Cardiac fibroblast (primary cell): ENCODE results near the gene STIM1.
A peak's percentile ranks its signal among the peaks of the same experiment; 100 is the strongest.

ENCODE experiments used
- DNase-seq, 2 donors: peaks; one replicate each; pipeline versions ENCODE4 v3.0.0 to v3.0.0-alpha.2; 2010; ENCODE audit warnings: low read depth in 2 of 2
- H3K4me3 ChIP-seq, 2 donors: replicated peaks in 1 of 2; 1 replicate in 1 of 2; 2 replicates in 1 of 2; pipeline ENCODE4 v1.5.1; 2011; ENCODE audit warnings: low read depth in 2 of 2, low read length in 2 of 2, mild to moderate bottlenecking in 2 of 2, moderate library complexity in 1 of 2
- TF ChIP-seq, protein P1 (sequence below): IDR thresholded peaks from one replicate; pipeline ENCODE4 v1.5.1; 2011; ENCODE audit warnings: low read depth, mild to moderate bottlenecking, low read length, inconsistent platforms

STIM1 gene

DNA sequence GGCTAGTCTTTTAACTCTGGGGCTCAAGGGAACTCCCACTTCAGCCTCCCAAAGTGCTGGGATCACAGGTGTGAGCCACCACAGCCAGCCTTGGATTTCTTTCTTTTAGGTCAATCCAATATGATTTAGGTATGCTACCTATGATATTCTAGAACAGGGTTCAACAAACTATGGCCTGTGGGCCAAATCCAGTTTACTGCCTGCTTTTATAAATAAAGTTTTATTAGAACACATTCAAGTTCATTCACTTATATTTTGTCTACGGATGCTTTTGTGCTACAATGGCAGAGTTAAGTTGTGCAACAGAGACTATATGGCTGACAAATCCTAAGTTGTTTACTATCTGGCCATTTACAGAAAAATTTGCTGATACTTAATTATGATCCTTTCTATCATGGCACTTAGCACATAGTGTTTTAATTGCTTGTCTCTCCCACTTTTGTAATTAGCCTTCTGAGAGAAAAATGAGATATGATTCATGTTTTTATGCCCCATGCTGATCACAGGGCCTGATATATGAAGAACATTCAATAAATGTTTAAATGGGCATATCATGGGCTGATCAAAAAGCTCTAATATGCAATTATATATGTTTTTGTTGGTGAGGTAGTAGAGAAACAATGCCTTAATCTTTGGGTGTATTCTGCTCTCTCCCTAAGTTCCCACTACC is 109.6 kb downstream of the STIM1 start:
- no peak overlapping the region for H3K4me3 ChIP-seq
- TF ChIP-seq, protein P1, sequence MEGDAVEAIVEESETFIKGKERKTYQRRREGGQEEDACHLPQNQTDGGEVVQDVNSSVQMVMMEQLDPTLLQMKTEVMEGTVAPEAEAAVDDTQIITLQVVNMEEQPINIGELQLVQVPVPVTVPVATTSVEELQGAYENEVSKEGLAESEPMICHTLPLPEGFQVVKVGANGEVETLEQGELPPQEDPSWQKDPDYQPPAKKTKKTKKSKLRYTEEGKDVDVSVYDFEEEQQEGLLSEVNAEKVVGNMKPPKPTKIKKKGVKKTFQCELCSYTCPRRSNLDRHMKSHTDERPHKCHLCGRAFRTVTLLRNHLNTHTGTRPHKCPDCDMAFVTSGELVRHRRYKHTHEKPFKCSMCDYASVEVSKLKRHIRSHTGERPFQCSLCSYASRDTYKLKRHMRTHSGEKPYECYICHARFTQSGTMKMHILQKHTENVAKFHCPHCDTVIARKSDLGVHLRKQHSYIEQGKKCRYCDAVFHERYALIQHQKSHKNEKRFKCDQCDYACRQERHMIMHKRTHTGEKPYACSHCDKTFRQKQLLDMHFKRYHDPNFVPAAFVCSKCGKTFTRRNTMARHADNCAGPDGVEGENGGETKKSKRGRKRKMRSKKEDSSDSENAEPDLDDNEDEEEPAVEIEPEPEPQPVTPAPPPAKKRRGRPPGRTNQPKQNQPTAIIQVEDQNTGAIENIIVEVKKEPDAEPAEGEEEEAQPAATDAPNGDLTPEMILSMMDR: no peak
- no peak for DNase-seq

DNA sequence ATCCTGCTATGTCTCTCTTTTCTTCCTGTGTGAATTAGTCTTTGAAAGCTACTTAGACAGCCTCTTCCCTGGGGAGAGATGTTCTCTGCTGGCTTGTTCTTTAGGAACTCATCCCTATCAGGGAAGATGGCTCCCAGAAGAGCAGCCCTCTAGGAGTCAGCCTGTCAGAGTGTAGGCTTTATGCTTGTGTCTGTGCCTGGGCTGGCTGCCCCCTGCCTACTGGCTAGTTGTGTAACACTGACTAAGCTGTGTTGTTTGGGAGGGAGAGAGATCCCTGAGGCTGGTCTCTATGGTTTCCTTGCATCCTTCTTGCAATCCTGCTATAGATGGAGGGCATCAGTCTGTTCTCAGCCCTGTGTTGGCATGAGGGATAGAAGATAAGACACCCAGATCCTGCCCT is 112.2 kb downstream of the STIM1 start:
- TF ChIP-seq, protein P1: no peak
- no peak for DNase-seq
- no peak overlapping the region for H3K4me3 ChIP-seq

DNA sequence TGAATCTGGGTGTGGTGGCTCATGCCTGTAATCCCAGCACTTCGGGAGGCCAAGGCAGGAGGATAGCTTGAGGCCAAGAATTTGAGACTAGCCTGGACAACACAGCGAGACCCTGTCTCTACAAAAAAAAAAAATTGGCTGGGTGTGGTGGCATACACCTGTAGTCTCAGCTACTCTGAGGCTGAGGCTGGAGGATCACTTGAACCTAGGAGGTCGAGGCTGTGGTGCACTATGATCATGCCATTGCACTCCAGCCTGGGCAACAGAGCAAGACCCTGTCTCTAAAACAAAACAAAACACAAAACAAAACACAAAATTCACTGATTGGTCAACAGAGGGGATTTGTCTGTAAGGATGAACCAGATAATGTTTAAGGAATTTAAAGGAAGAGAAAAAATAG is 113.7 kb downstream of the STIM1 start:
- DNase-seq: no peak
- TF ChIP-seq, protein P1: no peak
- H3K4me3 ChIP-seq: no peak overlapping the region

DNA sequence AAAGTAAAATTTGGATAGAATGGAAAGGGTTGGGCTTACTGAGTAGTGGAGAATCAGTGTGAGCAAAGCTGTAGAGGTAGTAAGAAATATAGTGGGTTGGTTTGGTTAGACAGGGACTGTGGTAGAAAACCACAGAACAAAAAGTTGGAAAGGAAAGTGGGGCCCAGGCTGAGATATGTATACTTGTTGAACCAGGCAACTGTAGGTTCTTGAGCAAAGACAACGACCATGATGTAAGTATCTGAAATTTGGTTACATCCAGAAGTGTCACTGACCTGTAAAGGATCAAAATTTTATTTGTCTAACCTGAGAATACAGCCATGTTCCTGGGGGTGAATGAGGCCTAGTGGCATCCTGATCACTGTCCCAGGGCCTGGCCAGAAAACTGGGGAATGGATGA is 114.1 kb downstream of the STIM1 start:
- TF ChIP-seq, protein P1: no peak
- H3K4me3 ChIP-seq: no peak overlapping the region
- DNase-seq: no peak

DNA sequence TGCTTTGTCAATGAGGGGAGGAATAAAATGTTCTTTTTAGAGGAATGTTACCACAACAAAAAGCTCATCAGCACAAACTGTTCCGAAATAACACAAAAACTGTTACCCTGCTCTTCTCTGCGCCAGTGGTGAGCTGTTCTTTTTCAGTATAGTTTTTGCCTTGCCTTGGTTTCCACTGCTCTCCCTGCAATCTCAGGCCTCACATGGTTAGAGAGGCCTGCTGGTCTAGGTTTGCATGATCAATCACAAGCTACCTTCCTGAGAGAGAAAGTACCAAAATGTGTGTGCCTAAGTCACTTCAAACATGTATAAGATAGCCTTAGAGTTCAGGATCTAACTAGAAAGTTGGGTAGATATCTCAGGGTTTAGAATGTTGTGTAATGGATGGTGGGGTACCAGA is 114.6 kb downstream of the STIM1 start:
- no peak overlapping the region for H3K4me3 ChIP-seq
- no peak for DNase-seq
- TF ChIP-seq, protein P1: no peak

DNA sequence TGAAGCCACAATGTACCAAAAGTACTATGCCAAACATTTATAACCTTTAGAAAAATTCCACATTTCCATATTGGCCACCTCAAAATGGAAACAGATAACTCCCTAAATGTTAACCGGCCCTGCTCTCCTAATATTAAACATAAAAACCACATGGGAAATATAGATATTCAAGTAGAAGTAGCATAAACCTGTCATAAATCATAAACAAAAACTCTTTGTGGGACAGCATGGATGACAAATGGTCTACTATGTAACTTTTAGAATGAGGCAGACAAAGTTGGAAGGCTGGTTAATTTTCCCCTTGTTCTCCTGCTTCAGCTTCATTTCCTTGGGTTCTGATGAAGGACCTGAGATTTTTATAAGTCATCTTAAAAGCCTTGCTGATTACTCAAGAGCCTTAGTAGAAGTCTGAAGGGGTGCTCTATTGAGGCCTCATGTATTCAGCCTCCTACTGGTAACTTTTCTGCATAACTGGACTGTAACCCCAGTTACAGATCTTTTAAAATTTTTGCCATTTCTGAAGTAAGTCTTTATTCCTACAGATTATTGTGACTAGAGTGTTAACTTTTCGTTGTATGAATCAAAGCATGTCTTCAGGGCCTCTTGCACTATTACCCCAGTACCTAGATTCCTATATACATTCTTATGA is 116.4 kb downstream of the STIM1 start:
- H3K4me3 ChIP-seq: no peak overlapping the region
- DNase-seq: peak; percentile 41 to 56
- TF ChIP-seq, protein P1: peak; percentile 17

DNA sequence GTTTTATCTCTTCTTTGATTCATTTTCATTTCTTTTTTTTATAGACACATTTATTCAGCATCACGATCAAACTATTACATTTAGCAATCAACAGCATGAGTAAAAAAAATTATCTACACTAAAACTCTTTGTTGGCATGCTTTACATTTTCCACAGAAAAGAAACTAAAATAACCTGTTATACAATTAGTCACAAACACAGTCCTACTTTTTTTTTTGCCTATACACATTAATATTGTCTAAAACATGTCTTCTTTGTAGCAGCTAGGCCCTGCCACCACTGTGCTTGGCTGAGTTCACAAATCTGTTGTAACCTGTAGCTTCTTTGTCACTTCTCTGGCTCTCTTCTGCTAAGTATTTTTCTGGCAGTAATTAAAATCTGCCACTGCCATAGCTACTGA is 117.0 kb downstream of the STIM1 start:
- H3K4me3 ChIP-seq: no peak overlapping the region

More for the DNA sequence above, 117.0 kb downstream of the STIM1 start:
- DNase-seq: no peak
- TF ChIP-seq, protein P1: no peak
